HG03354 (cell line): ENCODE results near the gene ID1.
"Not testable (repeated sequence)": the region's sequence is repeated elsewhere in the genome, so short reads cannot be mapped to it uniquely, and the experiment has no call there.

ENCODE experiments used
- ATAC-seq: cut with Tn5 transposase; IDR thresholded peaks from one replicate; pipeline ENCODE4 v1.9.1; 2021; ENCODE audit warnings: mild to moderate bottlenecking; ENCODE audit not compliant: unreplicated experiment, poor library complexity, severe bottlenecking

ID1 gene

DNA sequence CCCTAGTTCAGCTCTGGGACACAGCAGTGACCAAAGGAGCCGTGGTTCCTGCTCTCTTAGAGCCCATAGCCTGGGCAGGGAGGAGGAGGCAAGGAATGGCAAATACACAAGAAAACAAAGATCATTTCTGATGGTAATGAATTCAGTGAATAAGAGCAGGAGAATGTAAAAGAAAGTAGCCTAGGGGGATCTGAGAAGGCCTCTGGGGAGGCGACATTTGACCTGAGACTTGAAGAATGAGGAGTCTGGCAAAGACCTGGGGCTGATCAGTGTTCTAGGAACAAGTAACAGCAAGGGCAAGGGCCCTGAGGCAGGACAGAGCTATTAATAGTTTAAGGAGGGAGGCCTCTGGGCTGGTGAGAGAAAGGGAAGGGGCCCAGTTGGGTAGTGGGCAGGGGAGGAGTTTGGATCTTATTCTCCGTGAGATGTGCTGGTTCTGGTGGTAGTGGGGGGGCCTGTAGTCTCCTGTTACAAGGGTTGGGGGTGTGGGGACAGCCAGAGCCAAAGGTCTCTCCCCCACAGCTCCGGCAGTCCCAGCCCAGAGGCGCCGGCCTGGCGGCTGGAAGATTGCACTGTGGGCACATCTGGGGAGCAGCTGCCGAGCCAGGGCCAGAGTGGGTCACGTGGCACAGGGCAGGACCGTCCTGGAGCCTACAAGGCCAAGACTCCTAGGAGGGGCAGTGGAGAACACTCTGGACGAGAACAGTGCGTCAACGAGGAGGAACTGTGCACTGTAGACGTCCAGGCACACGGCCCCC is 9.3 kb upstream of the ID1 start:
- no peak for ATAC-seq

GRCh38 chr20:31596412-31596715 is 8.7 kb upstream of the ID1 start:
- not testable (repeated sequence) for ATAC-seq

- ATAC-seq: no peak
Observed at GRCh38 chr20:31596831-31597480, 8.1 kb upstream of the ID1 start.

DNA sequence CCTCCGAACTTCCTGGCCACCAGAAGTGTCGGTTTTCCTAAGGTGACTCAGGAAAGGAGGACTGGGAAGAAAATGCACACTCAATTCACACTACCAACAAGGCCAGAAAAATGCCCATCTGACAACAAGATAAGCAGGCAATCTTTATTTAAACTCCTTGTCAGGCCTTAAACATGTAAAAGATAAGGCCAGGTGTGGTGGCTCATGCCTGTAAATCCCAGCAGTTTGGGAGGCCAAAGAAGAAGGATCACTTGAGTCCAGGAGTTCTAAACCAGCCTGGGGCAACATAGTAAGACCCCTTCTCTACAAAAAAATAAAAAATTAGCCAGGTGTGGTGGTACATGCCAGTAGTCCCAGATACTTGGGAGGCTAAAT is 7.6 kb upstream of the ID1 start:
- no peak for ATAC-seq

DNA sequence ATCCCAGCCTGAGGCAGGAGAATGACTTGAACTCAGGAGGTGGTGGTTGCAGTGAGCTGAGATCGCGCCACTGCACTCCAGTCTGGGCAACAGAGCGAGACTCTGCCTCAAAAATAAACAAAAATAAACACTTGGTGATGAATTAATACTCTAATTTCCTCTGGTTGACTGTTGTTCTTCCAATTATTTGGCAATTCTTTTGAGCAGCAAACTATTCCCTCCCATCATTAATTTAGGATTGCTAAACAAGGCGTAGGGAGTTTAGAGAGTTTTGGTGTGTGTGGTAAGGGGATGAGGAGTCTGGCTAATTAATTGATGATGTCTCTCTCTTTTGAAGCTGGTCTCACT is 2.7 kb upstream of the ID1 start:
- no peak for ATAC-seq

- ATAC-seq: peak; percentile 51
Observed at GRCh38 chr20:31602779-31603441, 2.2 kb upstream of the ID1 start.

DNA sequence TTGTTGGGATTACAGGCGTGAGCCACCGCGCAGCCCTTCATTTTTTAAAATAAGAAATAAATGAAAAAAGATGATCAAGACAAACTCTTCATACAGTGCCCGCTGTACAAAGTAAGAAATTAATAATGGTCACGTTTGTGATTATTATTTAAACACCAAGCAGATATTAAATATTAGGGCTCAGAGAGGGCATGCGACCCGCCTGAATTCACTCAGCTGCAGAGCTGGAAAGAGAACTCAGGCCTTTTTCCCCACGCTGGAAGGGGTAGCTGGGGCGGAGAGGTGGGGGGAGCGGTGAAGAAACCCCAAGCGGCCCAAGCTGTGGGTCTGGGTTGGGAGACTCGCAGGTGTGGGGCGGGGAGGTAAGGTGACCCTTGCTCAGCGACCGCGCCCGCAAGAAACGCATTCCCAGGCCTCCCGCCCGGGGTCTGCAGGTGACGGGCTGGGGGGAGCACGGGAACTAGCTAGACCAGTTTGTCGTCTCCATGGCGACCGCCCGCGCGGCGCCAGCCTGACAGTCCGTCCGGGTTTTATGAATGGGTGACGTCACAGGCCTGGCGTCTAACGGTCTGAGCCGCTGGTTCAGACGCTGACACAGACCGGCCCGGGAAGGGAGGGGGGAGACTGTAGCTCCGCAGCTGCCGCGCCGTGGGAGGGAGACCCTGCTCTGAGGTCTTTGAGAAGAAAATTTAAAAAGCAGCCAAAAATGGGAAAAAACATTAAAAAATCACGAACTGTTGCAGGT is 1.1 kb upstream of the ID1 start:
- ATAC-seq: peak; percentile 60

- ATAC-seq: peak; percentile 1
Observed at GRCh38 chr20:31604567-31605030, 490 bp upstream of the ID1 start.

GRCh38 chr20:31605902-31606803 is 1.1 kb downstream of the ID1 start:
- no peak for ATAC-seq

DNA sequence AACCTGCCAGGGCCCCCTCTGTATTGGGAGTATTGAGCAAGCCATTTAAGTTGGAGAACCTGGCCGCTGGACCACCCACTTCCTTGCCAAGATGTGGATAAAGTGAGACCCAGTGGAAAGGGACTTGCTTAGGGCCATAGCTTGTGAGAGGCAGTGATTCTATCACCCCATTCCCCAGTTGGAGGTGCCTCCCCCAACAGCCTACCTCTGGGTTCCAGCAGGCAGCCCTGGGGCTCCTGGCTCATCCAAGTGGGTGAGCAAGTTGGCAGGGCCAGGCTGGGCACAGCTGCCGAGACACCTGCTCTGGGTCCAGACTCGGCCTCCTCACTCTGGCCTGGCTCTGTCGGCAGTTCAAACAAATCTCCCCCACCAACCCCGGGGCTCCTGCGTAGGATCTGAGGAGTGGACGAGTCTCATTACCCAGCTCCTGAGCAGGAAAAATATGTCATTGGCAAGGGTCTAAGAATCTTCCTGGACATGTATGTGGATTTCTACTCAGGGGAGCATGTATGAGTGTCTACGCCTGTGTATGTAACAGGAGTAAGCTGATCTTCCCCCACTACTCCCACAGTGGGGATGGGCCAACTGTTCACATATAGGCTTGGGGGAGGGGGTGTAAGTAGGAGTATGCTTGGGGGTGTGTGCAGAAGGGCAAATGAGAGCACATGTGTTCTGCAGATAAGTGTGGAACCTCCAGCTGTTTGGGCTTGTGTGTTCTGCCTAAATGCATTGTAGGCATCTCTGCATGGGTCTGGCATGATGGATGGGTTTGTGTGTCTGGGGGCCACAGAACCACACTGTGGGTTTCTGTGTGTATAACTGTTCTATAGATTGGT is 1.9 kb downstream of the ID1 start:
- ATAC-seq: no peak

DNA sequence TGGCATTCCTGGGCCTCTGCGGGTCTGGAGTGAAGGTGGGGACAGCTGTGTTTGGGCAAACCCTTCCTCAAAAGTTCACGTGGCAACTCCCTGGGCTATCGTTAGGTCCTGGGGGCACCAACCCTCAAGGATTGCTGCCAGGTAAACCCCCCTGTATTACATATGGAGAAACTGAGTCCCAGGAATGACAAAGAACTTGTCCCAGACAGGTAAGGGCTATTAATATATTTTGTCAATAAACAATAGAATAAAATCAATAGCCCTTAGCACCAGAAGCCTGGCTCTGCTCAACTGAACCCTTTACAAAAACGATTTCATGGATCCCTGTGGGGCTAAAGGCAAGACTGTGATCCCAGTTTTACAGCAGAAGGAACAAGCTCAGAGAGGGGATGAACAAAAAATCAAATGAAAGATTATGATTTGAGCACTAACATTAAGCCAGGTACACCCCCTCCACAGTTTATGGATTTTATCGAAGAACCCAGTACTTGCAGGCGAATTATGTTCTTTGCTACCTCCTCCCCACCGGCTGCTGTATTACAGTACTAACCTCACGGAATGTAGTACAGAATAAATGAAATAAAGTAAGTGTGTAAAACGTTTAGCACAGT is 2.7 kb downstream of the ID1 start:
- no peak for ATAC-seq

- no peak for ATAC-seq
Observed at GRCh38 chr20:31608251-31608945, 3.3 kb downstream of the ID1 start.

GRCh38 chr20:31612271-31612640 is 7.2 kb downstream of the ID1 start:
- not testable (repeated sequence) for ATAC-seq

GRCh38 chr20:31615416-31615815 is 10.3 kb downstream of the ID1 start:
- ATAC-seq: no peak

DNA sequence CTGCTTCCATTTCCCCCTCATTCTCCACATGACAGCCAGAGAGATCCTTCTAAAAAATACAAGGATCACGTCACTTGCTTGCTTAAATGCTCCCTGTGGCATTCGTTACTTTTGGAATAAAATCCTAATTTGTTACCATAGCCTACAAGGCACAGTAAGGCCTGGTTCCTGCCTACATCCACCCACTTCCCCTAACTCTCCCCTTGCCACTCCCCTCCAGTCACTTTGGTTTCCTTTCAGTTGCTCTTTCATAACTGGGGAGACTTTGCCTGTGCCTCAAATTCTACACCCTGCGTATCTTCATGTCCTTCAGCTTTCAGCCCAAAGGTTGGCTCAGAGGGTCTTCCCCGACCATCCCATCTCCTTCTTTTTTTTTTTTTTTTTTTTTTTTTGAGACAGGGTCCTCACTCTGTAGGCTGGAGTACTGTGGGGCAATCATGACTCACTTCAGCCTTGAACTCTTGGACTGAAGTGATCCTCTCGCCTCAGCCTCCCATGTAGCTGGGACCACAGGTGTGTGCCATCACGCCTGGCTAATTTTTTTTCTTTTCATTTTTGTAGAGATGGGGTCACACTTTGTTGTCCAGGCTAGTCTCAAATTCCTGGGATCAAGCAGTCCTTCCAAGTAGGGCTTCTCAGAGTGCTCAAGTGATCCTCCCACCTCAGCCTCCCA is 12.5 kb downstream of the ID1 start:
- ATAC-seq: no peak

GRCh38 chr20:31620246-31620645 is 15.2 kb downstream of the ID1 start:
- no peak for ATAC-seq

- ATAC-seq: not testable (repeated sequence)
Observed at GRCh38 chr20:31623123-31623505, 18.0 kb downstream of the ID1 start.
